ENCODE data around the gene NAALADL2. TPM values are rescaled to one million over a fixed set of nuclear protein-coding genes. Genes with fewer than 3 reads are reported as not detected.

Gene NAALADL2
- total RNA-seq, 1 donor from 2014 or later = 11.5 TPM

GRCh38 chr3:175185903-175186302 lies 326.8 kb downstream of the NAALADL2 start:
- no peak overlapping the region for H3K27ac ChIP-seq
- no peak for TF ChIP-seq EZH2 (IDR thresholded peaks at IDR 0.05)
- TF ChIP-seq EZH2phosphoT487 (IDR thresholded peaks at IDR 0.05) = no peak
- TF ChIP-seq CTCF (IDR thresholded peaks at IDR 0.05) = no peak
- no peaks in the 10 kb centered on the region for H3K9me3 ChIP-seq (ENCODE audit: low read depth)
- no peaks in the 10 kb centered on the region for H3K36me3 Mint-ChIP-seq
- no peaks in the 10 kb centered on the region for H3K79me2 ChIP-seq (ENCODE audit: low read depth)
- DNase-seq (ENCODE audit: low spot score) = no peak
- no peak overlapping the region for H3K9ac ChIP-seq
- H3K4me3 Mint-ChIP-seq = no peak overlapping the region
- H3K4me1 Mint-ChIP-seq = peaks cover 9% of the 10 kb centered on the region
- no peak overlapping the region for H2AFZ ChIP-seq (replicated peaks)
- H3K9me3 Mint-ChIP-seq = no peaks in the 10 kb centered on the region
- H3K27me3 Mint-ChIP-seq (ENCODE audit: insufficient read depth, low read depth) = no peaks in the 10 kb centered on the region
- no peaks in the 10 kb centered on the region for H3F3A ChIP-seq (ENCODE audit: low read depth)
- no peaks in the 10 kb centered on the region for H3K4me1 ChIP-seq
- no peaks in the 10 kb centered on the region for H3K27me3 ChIP-seq
- no peak overlapping the region for H3K27ac Mint-ChIP-seq
- no peaks in the 10 kb centered on the region for H3K36me3 ChIP-seq
- H3K4me3 ChIP-seq = no peak overlapping the region
- H4K20me1 ChIP-seq (ENCODE audit: low read depth) = no peaks in the 10 kb centered on the region
- H3K4me2 ChIP-seq = no peak overlapping the region

DNA sequence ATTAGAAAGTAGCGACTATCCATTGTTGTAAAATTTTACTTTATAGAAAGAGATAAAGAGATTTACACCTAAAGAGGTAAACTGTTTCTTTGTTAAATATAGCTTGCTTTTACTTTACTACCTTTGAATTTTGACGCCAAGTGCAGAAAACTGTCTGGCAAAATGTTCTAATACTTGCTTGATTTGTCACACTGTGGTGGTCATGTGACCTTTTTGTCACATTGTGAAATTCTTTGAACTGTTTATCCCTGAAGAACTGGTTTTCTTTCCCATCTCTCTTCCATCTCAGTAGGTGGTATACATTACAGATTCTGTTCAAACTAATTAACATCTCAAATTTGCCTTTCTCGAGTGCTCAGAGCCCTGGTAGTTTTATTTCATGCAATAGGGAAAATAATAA lies 327.4 kb downstream of the NAALADL2 start:
- no peaks in the 10 kb centered on the region for H3K36me3 Mint-ChIP-seq
- Histone ChIP-seq H3K4me1 (no peaks in the 10 kb centered on the region), H3K27ac (no peak overlapping the region), H3K79me2 (ENCODE audit: low read depth) (no peaks in the 10 kb centered on the region), H3K27me3 (no peaks in the 10 kb centered on the region), H3K36me3 (no peaks in the 10 kb centered on the region), H3K4me2 (no peak overlapping the region), H3K9me3 (ENCODE audit: low read depth) (no peaks in the 10 kb centered on the region), H3K9ac (no peak overlapping the region), H2AFZ (replicated peaks) (no peak overlapping the region), H4K20me1 (ENCODE audit: low read depth) (no peaks in the 10 kb centered on the region), H3F3A (ENCODE audit: low read depth) (no peaks in the 10 kb centered on the region), H3K4me3 (no peak overlapping the region)
- H3K4me1 Mint-ChIP-seq = peaks cover 9% of the 10 kb centered on the region
- H3K27ac Mint-ChIP-seq = no peak overlapping the region
- H3K27me3 Mint-ChIP-seq (ENCODE audit: insufficient read depth, low read depth) = no peaks in the 10 kb centered on the region
- TF ChIP-seq EZH2 (IDR thresholded peaks at IDR 0.05) (no peak), CTCF (IDR thresholded peaks at IDR 0.05) (no peak), EZH2phosphoT487 (IDR thresholded peaks at IDR 0.05) (no peak)
- DNase-seq (ENCODE audit: low spot score) = no peak
- no peak overlapping the region for H3K4me3 Mint-ChIP-seq
- no peaks in the 10 kb centered on the region for H3K9me3 Mint-ChIP-seq

- no peaks in the 10 kb centered on the region for H3K9me3 ChIP-seq (ENCODE audit: low read depth)
- H3K4me1 ChIP-seq = no peaks in the 10 kb centered on the region
- H3K9me3 Mint-ChIP-seq = no peaks in the 10 kb centered on the region
Observed at GRCh38 chr3:175187586-175187985, 328.5 kb downstream of the NAALADL2 start.

More at GRCh38 chr3:175187586-175187985, 328.5 kb downstream of the NAALADL2 start:
- peaks cover 9% of the 10 kb centered on the region for H3K4me1 Mint-ChIP-seq
- Histone ChIP-seq H3F3A (ENCODE audit: low read depth) (no peaks in the 10 kb centered on the region), H3K27ac (no peak overlapping the region), H4K20me1 (ENCODE audit: low read depth) (no peaks in the 10 kb centered on the region), H3K79me2 (ENCODE audit: low read depth) (no peaks in the 10 kb centered on the region), H3K9ac (no peak overlapping the region), H3K27me3 (no peaks in the 10 kb centered on the region), H3K4me3 (no peak overlapping the region), H3K4me2 (no peak overlapping the region), H3K36me3 (no peaks in the 10 kb centered on the region), H2AFZ (replicated peaks) (no peak overlapping the region)
- no peaks in the 10 kb centered on the region for H3K36me3 Mint-ChIP-seq
- H3K4me3 Mint-ChIP-seq = no peak overlapping the region
- TF ChIP-seq EZH2phosphoT487 (IDR thresholded peaks at IDR 0.05) (no peak), CTCF (IDR thresholded peaks at IDR 0.05) (no peak), EZH2 (IDR thresholded peaks at IDR 0.05) (no peak)
- no peaks in the 10 kb centered on the region for H3K27me3 Mint-ChIP-seq (ENCODE audit: insufficient read depth, low read depth)
- no peak for DNase-seq (ENCODE audit: low spot score)
- no peak overlapping the region for H3K27ac Mint-ChIP-seq

Measured in neural progenitor cell (in vitro differentiated cells).